ENCODE results near the gene MEGF6.

GRCh38 chr1:3558036-3558726 lies 53.1 kb downstream of the MEGF6 start:
- TF ChIP-seq CTCF (conservative IDR thresholded peaks at IDR 0.05) (no peak), EZH2 (IDR thresholded peaks at IDR 0.05; ENCODE audit: low read depth) (no peak)

All from PC-9 (cell line).